ENCODE data around the gene CMTM4. TPM values are rescaled to one million over a fixed set of nuclear protein-coding genes. Genes with fewer than 3 reads are reported as not detected.
"Not testable (repeated sequence)": the region's sequence is repeated elsewhere in the genome, so short reads cannot be mapped to it uniquely, and the experiment has no call there.

CMTM4 gene
- total RNA-seq, 2 donors from 2014 or later: 1.1 to 1.5 TPM

- no peak for DNase-seq
- H3K4me1 Mint-ChIP-seq: no peaks in the 10 kb centered on the region
- no peak overlapping the region for H3K4me3 Mint-ChIP-seq
- no peaks in the 10 kb centered on the region for H3K27me3 Mint-ChIP-seq
- H3K9me3 ChIP-seq (ENCODE audit: control insufficient read depth, low read length, poor library complexity, severe bottlenecking): no peaks in the 10 kb centered on the region
- no peak overlapping the region for H3K27ac Mint-ChIP-seq
- no peak for ATAC-seq
- H3K36me3 Mint-ChIP-seq (ENCODE audit: low read depth): no peaks in the 10 kb centered on the region
These were observed 18.7 kb downstream of the CMTM4 start for GRCh38 chr16:66677836-66678235.

- H3K9me3 ChIP-seq (ENCODE audit: control insufficient read depth, low read length, poor library complexity, severe bottlenecking): no peaks in the 10 kb centered on the region
- Mint-ChIP-seq H3K27me3 (no peaks in the 10 kb centered on the region), H3K36me3 (ENCODE audit: low read depth) (no peaks in the 10 kb centered on the region), H3K4me1 (no peaks in the 10 kb centered on the region), H3K4me3 (no peak overlapping the region), H3K27ac (no peak overlapping the region)
- no peak for ATAC-seq
- no peak for DNase-seq
These were observed 19.4 kb downstream of the CMTM4 start for GRCh38 chr16:66677179-66677578.

GRCh38 chr16:66676599-66676998 lies 19.9 kb downstream of the CMTM4 start:
- H3K9me3 ChIP-seq (ENCODE audit: control insufficient read depth, low read length, poor library complexity, severe bottlenecking): no peaks in the 10 kb centered on the region
- no peak overlapping the region for H3K4me3 Mint-ChIP-seq
- no peaks in the 10 kb centered on the region for H3K36me3 Mint-ChIP-seq (ENCODE audit: low read depth)
- H3K27ac Mint-ChIP-seq: no peak overlapping the region
- H3K27me3 Mint-ChIP-seq: no peaks in the 10 kb centered on the region
- H3K4me1 Mint-ChIP-seq: no peaks in the 10 kb centered on the region
- no peak for DNase-seq
- no peak for ATAC-seq

- H3K36me3 Mint-ChIP-seq (ENCODE audit: low read depth): no peaks in the 10 kb centered on the region
- H3K27me3 Mint-ChIP-seq: no peaks in the 10 kb centered on the region
- H3K4me3 Mint-ChIP-seq: no peak overlapping the region
- H3K27ac Mint-ChIP-seq: no peak overlapping the region
- ATAC-seq (no peak), DNase-seq (no peak)
- no peaks in the 10 kb centered on the region for H3K4me1 Mint-ChIP-seq
- H3K9me3 ChIP-seq (ENCODE audit: control insufficient read depth, low read length, poor library complexity, severe bottlenecking): no peaks in the 10 kb centered on the region
These were observed 22.9 kb downstream of the CMTM4 start for GRCh38 chr16:66673691-66674090.

- Mint-ChIP-seq H3K4me1 (no peaks in the 10 kb centered on the region), H3K36me3 (ENCODE audit: low read depth) (no peaks in the 10 kb centered on the region), H3K27ac (no peak overlapping the region), H3K4me3 (no peak overlapping the region), H3K27me3 (no peaks in the 10 kb centered on the region)
- no peaks in the 10 kb centered on the region for H3K9me3 ChIP-seq (ENCODE audit: control insufficient read depth, low read length, poor library complexity, severe bottlenecking)
- ATAC-seq (no peak), DNase-seq (no peak)
These were observed 25.7 kb downstream of the CMTM4 start for GRCh38 chr16:66670691-66671388.

- Mint-ChIP-seq H3K4me3 (no peak overlapping the region), H3K27ac (no peak overlapping the region)
These were observed 27.6 kb downstream of the CMTM4 start for GRCh38 chr16:66668777-66669444.

GRCh38 chr16:66667944-66668343 lies 28.6 kb downstream of the CMTM4 start:
- no peaks in the 10 kb centered on the region for H3K27me3 Mint-ChIP-seq
- ATAC-seq: no peak
- no peaks in the 10 kb centered on the region for H3K36me3 Mint-ChIP-seq (ENCODE audit: low read depth)
- H3K9me3 ChIP-seq (ENCODE audit: control insufficient read depth, low read length, poor library complexity, severe bottlenecking): no peaks in the 10 kb centered on the region
- no peak overlapping the region for H3K27ac Mint-ChIP-seq
- no peak overlapping the region for H3K4me3 Mint-ChIP-seq
- H3K4me1 Mint-ChIP-seq: no peaks in the 10 kb centered on the region
- no peak for DNase-seq

More at GRCh38 chr16:66668777-66669444, 27.6 kb downstream of the CMTM4 start:
- ATAC-seq (no peak), DNase-seq (no peak)
- Mint-ChIP-seq H3K4me1 (no peaks in the 10 kb centered on the region), H3K36me3 (ENCODE audit: low read depth) (no peaks in the 10 kb centered on the region), H3K27me3 (no peaks in the 10 kb centered on the region)
- no peaks in the 10 kb centered on the region for H3K9me3 ChIP-seq (ENCODE audit: control insufficient read depth, low read length, poor library complexity, severe bottlenecking)

GRCh38 chr16:66662445-66663194 lies 33.9 kb downstream of the CMTM4 start:
- H3K4me1 Mint-ChIP-seq: peaks cover 3% of the 10 kb centered on the region
- no peak for DNase-seq
- H3K27me3 Mint-ChIP-seq: peaks cover 23% of the 10 kb centered on the region
- H3K36me3 Mint-ChIP-seq (ENCODE audit: low read depth): no peaks in the 10 kb centered on the region
- no peaks in the 10 kb centered on the region for H3K9me3 ChIP-seq (ENCODE audit: control insufficient read depth, low read length, poor library complexity, severe bottlenecking)
- no peak overlapping the region for H3K27ac Mint-ChIP-seq
- H3K4me3 Mint-ChIP-seq: no peak overlapping the region
- ATAC-seq: no peak

- not testable (repeated sequence) for ATAC-seq; H3K4me3 Mint-ChIP-seq; H3K4me1 Mint-ChIP-seq; H3K9me3 ChIP-seq (ENCODE audit: control insufficient read depth, low read length, poor library complexity, severe bottlenecking); H3K36me3 Mint-ChIP-seq (ENCODE audit: low read depth); H3K27ac Mint-ChIP-seq; DNase-seq
- peaks cover 26% of the 10 kb centered on the region for H3K27me3 Mint-ChIP-seq
These were observed 34.7 kb downstream of the CMTM4 start for GRCh38 chr16:66661671-66662346.

GRCh38 chr16:66661210-66661560 lies 35.4 kb downstream of the CMTM4 start:
- DNase-seq (no peak), ATAC-seq (no peak)
- no peak overlapping the region for H3K4me3 Mint-ChIP-seq
- H3K27me3 Mint-ChIP-seq: peaks cover 31% of the 10 kb centered on the region
- no peaks in the 10 kb centered on the region for H3K36me3 Mint-ChIP-seq (ENCODE audit: low read depth)
- no peak overlapping the region for H3K27ac Mint-ChIP-seq
- peaks cover 5% of the 10 kb centered on the region for H3K4me1 Mint-ChIP-seq
- no peaks in the 10 kb centered on the region for H3K9me3 ChIP-seq (ENCODE audit: control insufficient read depth, low read length, poor library complexity, severe bottlenecking)

GRCh38 chr16:66660422-66661209 lies 35.9 kb downstream of the CMTM4 start:
- H3K9me3 ChIP-seq (ENCODE audit: control insufficient read depth, low read length, poor library complexity, severe bottlenecking): no peaks in the 10 kb centered on the region
- no peak for DNase-seq
- no peak for ATAC-seq
- no peak overlapping the region for H3K27ac Mint-ChIP-seq
- H3K4me1 Mint-ChIP-seq: peaks cover 5% of the 10 kb centered on the region
- H3K4me3 Mint-ChIP-seq: no peak overlapping the region
- no peaks in the 10 kb centered on the region for H3K36me3 Mint-ChIP-seq (ENCODE audit: low read depth)
- peaks cover 31% of the 10 kb centered on the region for H3K27me3 Mint-ChIP-seq

GRCh38 chr16:66658860-66659190 lies 37.7 kb downstream of the CMTM4 start:
- H3K4me1 Mint-ChIP-seq: peaks cover 5% of the 10 kb centered on the region
- no peak overlapping the region for H3K27ac Mint-ChIP-seq
- peaks cover 43% of the 10 kb centered on the region for H3K27me3 Mint-ChIP-seq
- DNase-seq (no peak), ATAC-seq (no peak)
- no peak overlapping the region for H3K4me3 Mint-ChIP-seq
- H3K9me3 ChIP-seq (ENCODE audit: control insufficient read depth, low read length, poor library complexity, severe bottlenecking): no peaks in the 10 kb centered on the region
- H3K36me3 Mint-ChIP-seq (ENCODE audit: low read depth): peaks cover 5% of the 10 kb centered on the region

Data from T-helper 17 cell (primary cell).